Aorta (tissue), 5 donors: ENCODE results near the gene RIN3. TPM values are rescaled to one million over a fixed set of nuclear protein-coding genes. Genes with fewer than 3 reads are reported as not detected.

Experiments used
- ATAC-seq: fragments of 200-7000 bp; cut with Tn5 transposase; one replicate; pipeline ENCODE4 v1.9.1; 2022; ENCODE audit warnings: moderate library complexity; ENCODE audit not compliant: low FRiP score
- DNase-seq, 2 donors: peaks; one replicate each; pipeline ENCODE4 v3.0.0-alpha.2; 2020
- H3K27ac ChIP-seq, 2 donors: one replicate each; pipeline ENCODE4 v1.5.1; 2013; ENCODE audit warnings: low read length in 2 of 2, mild to moderate bottlenecking in 2 of 2, moderate library complexity in 2 of 2, control low read depth in 1 of 2, inconsistent platforms in 1 of 2, low read depth in 1 of 2
- H3K27me3 ChIP-seq, 2 donors: one replicate each; pipeline ENCODE4 v1.6.1; 2013; ENCODE audit warnings: control low read depth in 1 of 2, low read length in 1 of 2, mild to moderate bottlenecking in 1 of 2, moderate library complexity in 1 of 2; ENCODE audit not compliant: insufficient read depth in 2 of 2, control insufficient read depth in 1 of 2
- H3K36me3 ChIP-seq, 2 donors: one replicate each; pipeline ENCODE4 v1.6.1; 2013; ENCODE audit warnings: control low read depth in 1 of 2, low read length in 1 of 2, mild to moderate bottlenecking in 1 of 2; ENCODE audit not compliant: insufficient read depth in 2 of 2, control insufficient read depth in 1 of 2
- H3K4me1 ChIP-seq, 2 donors: one replicate each; pipeline ENCODE4 v1.6.1; 2013; ENCODE audit warnings: low read length in 2 of 2, control low read depth in 1 of 2, mild to moderate bottlenecking in 1 of 2, moderate library complexity in 1 of 2; ENCODE audit not compliant: insufficient read depth in 2 of 2, control insufficient read depth in 1 of 2
- H3K4me3 ChIP-seq, 2 donors: one replicate each; pipeline ENCODE4 v1.5.1; 2013; ENCODE audit warnings: low read length in 2 of 2, control low read depth in 1 of 2, mild to moderate bottlenecking in 1 of 2
- H3K9me3 ChIP-seq: one replicate; pipeline ENCODE4 v1.6.1; 2013; ENCODE audit warnings: mild to moderate bottlenecking, low read length; ENCODE audit not compliant: control insufficient read depth
- WGBS, 2 donors: extraction: QIAGEN DNeasy Blood & Tissue Kit; methylation state at CpG; one replicate each; pipeline ENCODE4 v1.1.7; 2013; 5-methylcytosine and 5-hydroxymethylcytosine counted together
- intact Hi-C, 2 donors: fragments of 100-400 bp; cut with DNase I; formaldehyde crosslinking; loops; one replicate each; pipeline versions ENCODE4 v1.14.2 to v1.15.0; 2022
- polyA plus RNA-seq, 2 donors: library from polyadenylated mRNA; stranded (reverse); fragments of 200-250 nt; gene quantifications; one replicate each; pipeline ENCODE4 v1.2.3, GENCODE V29; 2013
- total RNA-seq, 2 donors: library from RNA; stranded (reverse); fragmentation: NEBNext Ultra II Directional; extraction: Animal tissue kit (Norgen Biotek cat#: 25700); gene quantifications; one replicate each; pipeline ENCODE4 v1.2.1, GENCODE V29; 2021
- donor health status: healthy with polysubstance abuse.
- donor health status: Bipolar disorder and iron deficiency.
- donor health status: DM: no; HTN: no; CAD: no.
- donor health status: DM: no; HTN: no; CAD: no.
- donor health status: DM: yes; HTN: yes; CAD: no.

Gene RIN3
- total and polyA plus RNA-seq, 4 donors: 10.5 to 53.8 (median 30.1) TPM

DNA sequence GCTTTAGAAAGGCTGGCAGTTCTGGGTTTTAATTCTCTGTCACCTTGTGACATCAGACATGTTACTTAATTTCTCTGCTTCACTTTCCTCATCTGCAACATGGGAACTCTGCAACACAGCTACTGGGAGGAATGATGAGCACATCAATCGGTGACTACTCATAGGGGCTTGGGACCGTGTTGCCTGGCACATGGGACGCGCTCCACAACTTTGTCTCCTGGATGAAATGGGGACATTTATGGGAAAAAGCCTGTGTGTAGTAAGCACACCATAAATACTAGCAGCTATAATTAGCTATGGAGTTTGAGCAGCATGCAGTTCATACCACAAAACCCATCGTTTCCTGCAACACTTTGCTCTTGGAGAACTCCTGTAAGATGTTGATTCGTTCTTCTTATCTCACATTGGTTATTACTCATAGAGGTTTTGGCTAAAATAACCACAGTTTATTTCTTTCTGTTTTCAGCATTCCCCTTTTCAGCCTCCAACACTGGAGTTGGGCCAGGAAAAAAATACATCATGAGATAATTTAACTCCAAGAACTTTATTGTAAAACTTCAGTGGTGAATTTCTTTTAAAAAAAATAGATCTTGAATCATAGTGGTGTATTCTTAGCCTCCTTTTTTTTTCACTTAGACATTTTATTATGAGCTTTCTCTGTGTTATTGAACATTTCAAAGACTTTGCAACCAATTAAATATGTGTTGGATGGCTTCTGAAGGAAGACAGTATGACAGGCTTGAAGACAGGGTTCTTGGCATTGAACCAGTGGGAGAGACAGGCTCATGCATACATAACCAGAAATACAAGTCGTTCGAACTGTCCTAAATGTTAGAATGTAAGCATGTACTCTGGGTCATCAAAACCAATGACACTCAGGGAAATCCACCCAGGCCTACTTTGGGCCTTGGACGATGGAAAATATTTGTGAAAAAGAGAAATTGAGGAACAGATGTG is 72.7 kb downstream of the RIN3 start:
- ATAC-seq (peak; percentile 87), DNase-seq (peak; percentile 80 to 85)
- peaks cover 6 to 16% of the 10 kb centered on the region in 2 donors for H3K4me1 ChIP-seq
- peaks cover 0 to 1% of the 10 kb centered on the region in 2 donors for H3K36me3 ChIP-seq
- peak overlapping the region; percentile 91 to 98 for H3K27ac ChIP-seq
- WGBS, 2 donors: 2 to 4% methylated on average over 9 of the region's 9 CpGs
- H3K4me3 ChIP-seq: no peak overlapping the region
- no peaks in the 10 kb centered on the region for H3K27me3 ChIP-seq
- H3K9me3 ChIP-seq: no peaks in the 10 kb centered on the region
- intact Hi-C loops: loop anchor here (2.0 to 5.0 kb wide), 4 partner anchors 17 to 74 kb away; partner anchors contain the start of gene RIN3 (in 1 of the 2)

DNA sequence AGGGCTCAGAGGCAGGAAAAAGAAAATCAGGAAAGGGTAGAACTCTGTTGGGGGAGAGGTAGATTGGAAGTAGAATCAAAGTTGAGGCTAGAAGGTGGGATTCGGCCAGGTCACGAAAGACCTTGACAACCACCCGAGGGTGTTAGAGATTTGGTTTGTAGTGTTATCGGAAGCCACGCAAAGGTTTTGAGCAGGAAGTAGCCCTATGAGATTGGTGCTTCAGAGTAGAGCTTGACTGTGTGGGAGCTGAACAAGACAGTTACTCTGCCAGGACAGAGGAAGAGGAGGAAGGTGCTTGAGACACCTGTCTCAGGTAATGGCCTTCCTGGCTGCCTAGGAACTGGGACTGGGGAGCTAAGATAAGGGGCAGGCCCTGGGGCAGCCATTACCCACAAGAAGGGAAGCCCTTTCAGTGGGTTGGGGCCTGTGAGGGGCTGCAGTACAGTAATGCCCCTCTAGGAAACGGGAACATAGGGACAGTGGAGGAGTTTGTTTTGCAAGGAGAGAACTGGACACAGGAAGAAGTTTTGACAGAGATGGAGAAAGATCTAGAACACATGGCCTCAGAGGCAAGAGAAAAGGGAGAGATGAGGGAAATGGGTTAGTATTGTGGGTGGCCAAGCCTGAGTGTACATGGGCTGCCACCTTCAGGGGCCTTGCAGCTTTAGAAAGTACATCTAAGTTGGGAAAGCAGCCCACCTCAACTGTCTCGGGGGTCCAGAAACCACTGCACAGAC is 73.5 kb downstream of the RIN3 start:
- Histone ChIP-seq H3K27ac (peak overlapping the region; percentile 52 to 98), H3K4me3 (no peak overlapping the region), H3K36me3 (peaks cover 0 to 1% of the 10 kb centered on the region in 2 donors), H3K4me1 (peaks cover 6 to 16% of the 10 kb centered on the region in 2 donors), H3K9me3 (no peaks in the 10 kb centered on the region), H3K27me3 (no peaks in the 10 kb centered on the region)
- ATAC-seq (no peak), DNase-seq (no peak)
- intact Hi-C loops: loop anchor here (2.0 to 5.0 kb wide), 4 partner anchors 16 to 75 kb away; partner anchors contain the start of gene RIN3 (in 1 of the 2)
- 87 to 92% methylated on average over 7 of the region's 7 CpGs for WGBS, 2 donors

DNA sequence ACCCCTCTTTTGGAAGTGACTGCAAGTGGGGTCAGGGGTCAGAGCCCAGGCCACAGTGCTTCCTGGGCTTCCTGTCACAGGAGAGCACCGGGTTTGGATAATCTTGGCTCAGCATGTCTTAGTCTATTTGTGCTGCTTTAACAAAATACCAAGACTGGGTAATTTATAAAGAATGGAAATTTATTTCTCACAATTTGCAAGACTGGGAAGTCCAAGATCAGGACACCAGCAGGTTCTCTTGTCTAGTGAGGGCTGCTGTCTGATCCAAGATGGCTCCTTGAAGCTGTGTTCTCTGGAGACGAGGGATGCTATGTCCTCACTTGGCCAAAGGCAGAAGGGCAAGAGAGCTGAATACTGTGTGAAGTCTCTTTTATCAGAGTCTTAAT is 74.1 kb downstream of the RIN3 start:
- DNase-seq (no peak), ATAC-seq (no peak)
- H3K4me1 ChIP-seq: peaks cover 6 to 16% of the 10 kb centered on the region in 2 donors
- intact Hi-C loops: loop anchor here (2.0 to 5.0 kb wide), 4 partner anchors 15 to 75 kb away; partner anchors contain the start of gene RIN3 (in 1 of the 2)
- H3K9me3 ChIP-seq: no peaks in the 10 kb centered on the region
- peak overlapping the region; percentile 52 to 98 for H3K27ac ChIP-seq
- WGBS, 2 donors: 69 to 73% methylated on average over 2 of the region's 2 CpGs
- no peaks in the 10 kb centered on the region for H3K36me3 ChIP-seq
- H3K4me3 ChIP-seq: no peak overlapping the region
- no peaks in the 10 kb centered on the region for H3K27me3 ChIP-seq

DNA sequence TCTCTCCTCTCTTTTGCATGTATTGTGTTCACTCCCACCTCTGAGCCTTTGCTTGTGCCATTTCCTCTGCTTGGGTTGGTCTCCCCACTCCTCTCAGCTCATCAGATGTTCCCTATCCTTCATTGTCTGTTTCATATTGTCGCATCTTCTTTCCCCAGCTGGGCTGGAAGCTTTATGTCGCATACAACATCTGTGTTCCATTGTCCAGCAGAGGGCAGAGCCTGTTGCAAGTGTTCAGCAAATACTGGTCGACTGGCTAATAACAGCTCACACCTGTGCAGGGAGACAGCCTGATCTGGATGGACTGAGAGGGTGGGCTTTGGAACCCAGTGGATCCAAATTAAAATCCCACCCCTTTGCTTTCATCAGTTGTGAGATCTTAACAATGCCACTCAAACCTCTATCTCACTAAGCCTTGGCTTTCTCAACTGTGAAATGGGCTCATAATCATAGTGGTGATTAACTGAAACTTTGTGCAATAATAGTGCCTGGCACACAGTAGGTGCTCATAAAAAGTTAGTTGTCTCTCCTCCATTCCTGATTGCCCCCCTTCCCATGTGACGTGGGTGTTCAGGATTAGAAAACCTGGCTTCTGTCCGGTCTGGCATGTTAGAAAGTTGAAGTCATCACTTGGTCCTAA is 75.8 kb downstream of the RIN3 start:
- Histone ChIP-seq H3K4me3 (no peak overlapping the region), H3K27me3 (no peaks in the 10 kb centered on the region), H3K36me3 (no peaks in the 10 kb centered on the region), H3K4me1 (peaks cover 6 to 16% of the 10 kb centered on the region in 2 donors), H3K9me3 (no peaks in the 10 kb centered on the region), H3K27ac (peak overlapping the region in 1 of 2 donors; percentile 43)
- no peak for ATAC-seq
- 58 to 60% methylated on average over 5 of the region's 5 CpGs for WGBS, 2 donors
- intact Hi-C loops: loop anchor here (2.0 to 5.0 kb wide), 4 partner anchors 13 to 77 kb away; partner anchors contain the start of gene RIN3 (in 1 of the 2)
- no peak for DNase-seq

DNA sequence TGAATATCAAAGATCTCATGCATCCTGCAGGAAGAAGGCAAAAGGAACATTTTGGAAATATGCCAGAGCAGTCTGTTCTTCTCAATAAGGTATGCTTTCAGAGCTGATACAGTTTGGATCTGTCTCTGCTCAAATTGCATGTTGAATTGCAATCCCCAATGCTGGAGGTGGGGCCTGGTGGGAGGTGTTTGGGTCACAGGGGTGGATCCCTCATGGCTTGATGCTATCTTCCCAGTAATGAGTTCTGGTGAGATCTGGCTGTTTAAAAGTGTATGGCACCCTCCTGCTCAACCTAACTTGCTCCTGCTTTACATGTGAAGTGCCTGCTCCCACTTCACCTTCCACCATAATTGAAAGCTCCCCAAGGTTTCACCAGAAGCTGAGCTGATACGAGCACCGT is 76.6 kb downstream of the RIN3 start:
- Histone ChIP-seq H3K27me3 (no peaks in the 10 kb centered on the region), H3K36me3 (no peaks in the 10 kb centered on the region), H3K27ac (peak overlapping the region in 1 of 2 donors; percentile 30), H3K4me3 (no peak overlapping the region), H3K9me3 (no peaks in the 10 kb centered on the region), H3K4me1 (peaks cover 6 to 16% of the 10 kb centered on the region in 2 donors)
- ATAC-seq (no peak), DNase-seq (no peak)
- 80 to 84% methylated on average over 2 of the region's 2 CpGs for WGBS, 2 donors
- intact Hi-C loops: no loop called here

DNA sequence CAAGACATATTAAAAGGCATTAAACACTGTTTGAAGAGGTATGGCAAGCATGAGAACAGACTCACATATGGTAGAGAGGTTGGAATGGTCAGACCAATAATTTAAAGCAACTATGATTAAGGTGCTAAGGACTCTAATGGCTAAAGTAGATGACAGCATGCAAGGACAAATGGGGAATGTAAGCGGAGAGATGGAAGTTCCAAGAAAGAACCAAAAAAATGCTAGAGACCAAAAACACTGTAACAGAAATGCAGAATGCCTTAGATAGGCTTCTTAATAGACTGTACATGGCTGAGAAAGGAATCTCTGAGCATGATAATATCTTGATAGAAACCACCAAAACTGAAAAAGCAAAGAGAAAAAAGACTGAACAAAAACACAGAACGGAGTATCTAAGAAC is 77.4 kb downstream of the RIN3 start:
- DNase-seq: no peak
- WGBS, 2 donors: 0 to 50% methylated on average over 2 of the region's 2 CpGs
- Histone ChIP-seq H3K27ac (no peak overlapping the region), H3K9me3 (no peaks in the 10 kb centered on the region), H3K27me3 (no peaks in the 10 kb centered on the region), H3K4me3 (no peak overlapping the region), H3K4me1 (peaks cover 6 to 16% of the 10 kb centered on the region in 2 donors), H3K36me3 (no peaks in the 10 kb centered on the region)
- ATAC-seq: no peak
- intact Hi-C loops: no loop called here

DNA sequence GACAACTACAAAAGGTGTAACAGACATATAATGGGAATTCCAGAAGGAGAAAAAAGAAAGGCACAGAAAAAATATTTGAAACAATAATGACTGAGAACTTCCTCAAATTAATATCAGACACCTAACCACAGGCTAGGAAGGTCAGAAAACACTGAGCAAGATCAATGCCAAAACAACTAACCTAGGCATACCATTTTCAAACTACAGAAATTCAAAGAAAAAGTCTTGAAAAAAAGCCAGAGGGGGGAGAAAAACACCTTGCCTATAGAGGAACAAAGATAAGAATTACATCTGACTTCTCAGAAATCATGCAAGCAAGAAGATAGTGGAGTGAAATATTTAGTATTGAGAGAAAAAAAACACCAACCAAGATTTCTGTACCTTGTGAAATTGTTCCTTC is 77.8 kb downstream of the RIN3 start:
- Histone ChIP-seq H3K9me3 (no peaks in the 10 kb centered on the region), H3K4me3 (no peak overlapping the region), H3K36me3 (no peaks in the 10 kb centered on the region), H3K4me1 (peaks cover 6 to 16% of the 10 kb centered on the region in 2 donors), H3K27ac (no peak overlapping the region), H3K27me3 (no peaks in the 10 kb centered on the region)
- intact Hi-C loops: no loop called here
- no peak for DNase-seq
- no peak for ATAC-seq

DNA sequence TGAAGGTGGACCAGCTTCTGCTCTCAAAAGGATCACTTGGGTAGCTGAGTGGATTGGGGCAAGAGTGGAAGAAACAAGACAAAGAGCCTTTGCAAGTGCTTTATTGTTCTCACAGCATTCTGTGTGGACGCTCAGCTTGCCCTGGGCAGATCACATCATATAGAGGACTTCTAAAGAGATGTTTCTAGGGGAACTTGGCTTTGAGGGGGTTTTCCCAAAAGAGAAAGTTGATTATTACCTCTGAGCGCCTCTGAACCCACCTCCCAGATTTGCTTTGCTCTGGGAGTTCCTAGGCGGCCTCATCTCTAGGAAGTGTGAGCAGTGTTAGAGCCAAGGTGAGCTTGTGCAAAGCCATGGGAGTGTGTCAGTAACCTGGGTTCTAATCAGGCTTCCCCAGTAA is 81.7 kb downstream of the RIN3 start:
- no peak for ATAC-seq
- H3K36me3 ChIP-seq: no peaks in the 10 kb centered on the region
- no peaks in the 10 kb centered on the region for H3K27me3 ChIP-seq
- DNase-seq: no peak
- 97 to 98% methylated on average over 3 of the region's 3 CpGs for WGBS, 2 donors
- H3K27ac ChIP-seq: no peak overlapping the region
- no peak overlapping the region for H3K4me3 ChIP-seq
- intact Hi-C loops: no loop called here
- H3K4me1 ChIP-seq: peaks cover 0 to 7% of the 10 kb centered on the region in 2 donors
- no peaks in the 10 kb centered on the region for H3K9me3 ChIP-seq
